Mesendoderm (in vitro differentiated cells): ENCODE data around the gene LRP8.

ENCODE experiments used
- DNase-seq: peaks from one replicate; pipeline ENCODE4 v3.0.0; 2013
- H2AK5ac ChIP-seq: 2 replicates; pipeline ENCODE4 v1.6.1; 2013; ENCODE audit warnings: low read length, inconsistent platforms
- H2BK120ac ChIP-seq: 2 replicates; pipeline ENCODE4 v1.6.1; 2013; ENCODE audit warnings: low read depth, mild to moderate bottlenecking, low read length, moderate library complexity, mixed read lengths
- H2BK15ac ChIP-seq: replicated peaks from 2 replicates; pipeline ENCODE4 v1.6.1; 2013; ENCODE audit warnings: low read depth, mild to moderate bottlenecking, moderate library complexity
- H2BK5ac ChIP-seq: 2 replicates; pipeline ENCODE4 v1.6.1; 2013; ENCODE audit warnings: low read length, inconsistent platforms
- H3K18ac ChIP-seq: 2 replicates; pipeline ENCODE4 v1.6.1; 2013; ENCODE audit warnings: mild to moderate bottlenecking, low read length, mixed read lengths
- H3K23ac ChIP-seq: one replicate; pipeline ENCODE4 v1.6.1; 2013; ENCODE audit warnings: low read length
- H3K27ac ChIP-seq: 2 replicates; pipeline ENCODE4 v1.5.1; 2013; ENCODE audit warnings: low read depth, mild to moderate bottlenecking, inconsistent platforms, low read length, moderate library complexity
- H3K27me3 ChIP-seq: 2 replicates; pipeline ENCODE4 v1.6.1; 2013; ENCODE audit warnings: low read length, control low read depth, mild to moderate bottlenecking, inconsistent platforms; ENCODE audit not compliant: insufficient read depth, poor library complexity
- H3K36me3 ChIP-seq: 2 replicates; pipeline ENCODE4 v1.6.1; 2013; ENCODE audit warnings: low read length, inconsistent platforms; ENCODE audit not compliant: control insufficient read depth, insufficient read depth
- H3K4ac ChIP-seq: one replicate; pipeline ENCODE4 v1.6.1; 2013; ENCODE audit warnings: low read depth, mild to moderate bottlenecking, low read length, moderate library complexity
- H3K4me1 ChIP-seq: 2 replicates; pipeline ENCODE4 v1.6.1; 2013; ENCODE audit warnings: low read depth, low read length, inconsistent platforms; ENCODE audit not compliant: control insufficient read depth
- H3K4me2 ChIP-seq: 2 replicates; pipeline ENCODE4 v1.6.1; 2013; ENCODE audit warnings: low read length
- H3K4me3 ChIP-seq: 2 replicates; pipeline ENCODE4 v1.5.1; 2013; ENCODE audit warnings: mild to moderate bottlenecking, low read length
- H3K56ac ChIP-seq: one replicate; pipeline ENCODE4 v1.6.1; 2013; ENCODE audit warnings: low read length
- H3K79me1 ChIP-seq: 2 replicates; pipeline ENCODE4 v1.6.1; 2013; ENCODE audit warnings: low read length, inconsistent platforms
- H3K79me2 ChIP-seq: 2 replicates; pipeline ENCODE4 v1.6.1; 2013; ENCODE audit warnings: mild to moderate bottlenecking, low read length; ENCODE audit not compliant: control insufficient read depth, insufficient read depth
- H3K9ac ChIP-seq: 2 replicates; pipeline ENCODE4 v1.6.1; 2013; ENCODE audit warnings: low read length, inconsistent platforms
- H4K5ac ChIP-seq: one replicate; pipeline ENCODE4 v1.6.1; 2013; ENCODE audit warnings: low read length
- H4K8ac ChIP-seq: one replicate; pipeline ENCODE4 v1.6.1; 2013; ENCODE audit warnings: low read depth, mild to moderate bottlenecking, control low read depth, low read length, moderate library complexity
- WGBS: extraction: QIAGEN DNeasy Blood & Tissue Kit; methylation state at CpG from one replicate; pipeline ENCODE4 v1.1.7; 2013; ENCODE audit warnings: low lambda C conversion rate, missing lambda C conversion rate; ENCODE audit not compliant: insufficient coverage; ENCODE audit errors: extremely low coverage; 5-methylcytosine and 5-hydroxymethylcytosine counted together

LRP8 gene

GRCh38 chr1:53266038-53266437 is 61.8 kb downstream of the LRP8 start:
- H3K4ac ChIP-seq, result no peak overlapping the region
- H3K27ac ChIP-seq, result no peak overlapping the region
- peaks cover 47% of the 10 kb centered on the region for H3K36me3 ChIP-seq
- no peak overlapping the region for H3K4me2 ChIP-seq
- H3K56ac ChIP-seq, result no peak overlapping the region
- no peak overlapping the region for H2BK5ac ChIP-seq
- peak; percentile 42 for DNase-seq
- no peak overlapping the region for H4K5ac ChIP-seq
- H3K23ac ChIP-seq, result no peak overlapping the region
- H3K9ac ChIP-seq, result no peak overlapping the region
- H2AK5ac ChIP-seq, result no peak overlapping the region
- H4K8ac ChIP-seq, result no peak overlapping the region
- H3K4me1 ChIP-seq, result no peaks in the 10 kb centered on the region
- no peak overlapping the region for H3K4me3 ChIP-seq
- H3K79me2 ChIP-seq, result no peaks in the 10 kb centered on the region
- no peaks in the 10 kb centered on the region for H3K79me1 ChIP-seq
- no peak overlapping the region for H3K18ac ChIP-seq
- no peak overlapping the region for H2BK15ac ChIP-seq
- H2BK120ac ChIP-seq, result no peak overlapping the region
- no peaks in the 10 kb centered on the region for H3K27me3 ChIP-seq

- H3K27me3 ChIP-seq, result no peaks in the 10 kb centered on the region
- no peak overlapping the region for H3K18ac ChIP-seq
- no peak overlapping the region for H2AK5ac ChIP-seq
- peaks cover 50% of the 10 kb centered on the region for H3K36me3 ChIP-seq
- H2BK5ac ChIP-seq, result no peak overlapping the region
- no peak overlapping the region for H3K23ac ChIP-seq
- H4K8ac ChIP-seq, result no peak overlapping the region
- no peak overlapping the region for H3K4ac ChIP-seq
- H2BK120ac ChIP-seq, result no peak overlapping the region
- DNase-seq, result no peak
- no peak overlapping the region for H3K56ac ChIP-seq
- H3K4me3 ChIP-seq, result no peak overlapping the region
- H3K4me1 ChIP-seq, result no peaks in the 10 kb centered on the region
- WGBS, result no CpG with 5 or more reads among the region's 4 CpGs
- no peaks in the 10 kb centered on the region for H3K79me1 ChIP-seq
- H3K79me2 ChIP-seq, result no peaks in the 10 kb centered on the region
- H2BK15ac ChIP-seq, result no peak overlapping the region
- no peak overlapping the region for H3K4me2 ChIP-seq
- no peak overlapping the region for H3K27ac ChIP-seq
- no peak overlapping the region for H4K5ac ChIP-seq
- H3K9ac ChIP-seq, result no peak overlapping the region
Observed at GRCh38 chr1:53265581-53265980, 62.3 kb downstream of the LRP8 start.

- Histone ChIP-seq H3K27ac (no peak overlapping the region), H2BK5ac (no peak overlapping the region), H3K27me3 (no peaks in the 10 kb centered on the region), H2BK120ac (no peak overlapping the region), H3K4ac (no peak overlapping the region), H3K4me3 (no peak overlapping the region), H2AK5ac (no peak overlapping the region), H3K18ac (no peak overlapping the region), H3K56ac (no peak overlapping the region), H3K23ac (no peak overlapping the region), H3K9ac (no peak overlapping the region), H3K79me1 (no peaks in the 10 kb centered on the region), H3K4me1 (no peaks in the 10 kb centered on the region), H2BK15ac (no peak overlapping the region), H4K5ac (no peak overlapping the region), H3K4me2 (no peak overlapping the region), H3K79me2 (no peaks in the 10 kb centered on the region), H4K8ac (no peak overlapping the region), H3K36me3 (peaks cover 51% of the 10 kb centered on the region)
- no peak for DNase-seq
- no CpG with 5 or more reads among the region's 11 CpGs for WGBS
Observed at GRCh38 chr1:53264048-53264447, 63.8 kb downstream of the LRP8 start.

- Histone ChIP-seq H3K36me3 (peaks cover 54% of the 10 kb centered on the region), H4K5ac (no peak overlapping the region), H3K4me3 (no peak overlapping the region), H3K27me3 (no peaks in the 10 kb centered on the region), H3K4ac (no peak overlapping the region), H3K4me1 (no peaks in the 10 kb centered on the region), H2BK15ac (no peak overlapping the region), H3K4me2 (no peak overlapping the region), H2BK5ac (no peak overlapping the region), H3K23ac (no peak overlapping the region), H3K56ac (no peak overlapping the region), H3K27ac (no peak overlapping the region), H3K79me1 (no peaks in the 10 kb centered on the region), H2AK5ac (no peak overlapping the region), H3K79me2 (no peaks in the 10 kb centered on the region), H2BK120ac (no peak overlapping the region), H4K8ac (no peak overlapping the region), H3K9ac (no peak overlapping the region), H3K18ac (no peak overlapping the region)
- no CpG with 5 or more reads among the region's 3 CpGs for WGBS
- no peak for DNase-seq
Observed at GRCh38 chr1:53262000-53262399, 65.9 kb downstream of the LRP8 start.

GRCh38 chr1:53260631-53261247 is 67.1 kb downstream of the LRP8 start:
- no peak overlapping the region for H2AK5ac ChIP-seq
- H3K79me2 ChIP-seq, result no peaks in the 10 kb centered on the region
- no peak overlapping the region for H2BK5ac ChIP-seq
- peaks cover 59% of the 10 kb centered on the region for H3K36me3 ChIP-seq
- no peak overlapping the region for H4K8ac ChIP-seq
- no CpG with 5 or more reads among the region's 4 CpGs for WGBS
- H3K27me3 ChIP-seq, result no peaks in the 10 kb centered on the region
- no peak overlapping the region for H3K4me2 ChIP-seq
- no peak overlapping the region for H3K4me3 ChIP-seq
- H2BK15ac ChIP-seq, result no peak overlapping the region
- no peak overlapping the region for H3K18ac ChIP-seq
- H3K4me1 ChIP-seq, result no peaks in the 10 kb centered on the region
- no peak overlapping the region for H2BK120ac ChIP-seq
- H4K5ac ChIP-seq, result no peak overlapping the region
- H3K27ac ChIP-seq, result no peak overlapping the region
- H3K23ac ChIP-seq, result no peak overlapping the region
- H3K9ac ChIP-seq, result no peak overlapping the region
- no peak for DNase-seq
- H3K56ac ChIP-seq, result no peak overlapping the region
- no peak overlapping the region for H3K4ac ChIP-seq
- no peaks in the 10 kb centered on the region for H3K79me1 ChIP-seq

GRCh38 chr1:53259932-53260331 is 67.9 kb downstream of the LRP8 start:
- Histone ChIP-seq H3K79me2 (no peaks in the 10 kb centered on the region), H3K4ac (no peak overlapping the region), H4K8ac (no peak overlapping the region), H3K23ac (no peak overlapping the region), H3K18ac (no peak overlapping the region), H3K4me2 (no peak overlapping the region), H3K4me3 (no peak overlapping the region), H3K36me3 (peaks cover 60% of the 10 kb centered on the region), H3K79me1 (no peaks in the 10 kb centered on the region), H3K27me3 (no peaks in the 10 kb centered on the region), H3K4me1 (no peaks in the 10 kb centered on the region), H2BK15ac (no peak overlapping the region), H2BK5ac (no peak overlapping the region), H3K56ac (no peak overlapping the region), H3K27ac (no peak overlapping the region), H2AK5ac (no peak overlapping the region), H3K9ac (no peak overlapping the region), H2BK120ac (no peak overlapping the region), H4K5ac (no peak overlapping the region)
- DNase-seq, result no peak
- WGBS, result no CpG with 5 or more reads among the region's 2 CpGs
